Measurements from ENCODE around the gene SCGN.

DNA sequence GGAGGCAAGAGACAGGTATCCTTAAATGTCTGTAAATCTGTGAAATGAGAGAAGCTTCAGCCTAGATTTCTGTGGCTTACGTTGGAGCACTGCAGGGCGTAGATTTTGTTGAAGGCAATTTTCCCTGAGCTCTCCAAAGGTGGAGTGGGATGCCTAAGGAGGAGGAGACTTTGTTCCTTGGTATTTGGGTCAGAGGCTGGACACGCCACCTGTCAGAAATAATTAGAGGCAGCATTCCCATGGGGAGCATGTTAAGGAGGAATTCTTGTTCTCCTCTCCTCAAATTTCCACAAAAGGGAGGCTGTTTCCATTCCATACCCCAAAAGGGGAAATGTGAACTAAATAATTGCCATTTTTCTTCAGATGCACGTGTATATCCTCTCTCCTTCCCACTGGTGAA lies 11.1 kb upstream of the SCGN start:
- TF ChIP-seq, protein P1, sequence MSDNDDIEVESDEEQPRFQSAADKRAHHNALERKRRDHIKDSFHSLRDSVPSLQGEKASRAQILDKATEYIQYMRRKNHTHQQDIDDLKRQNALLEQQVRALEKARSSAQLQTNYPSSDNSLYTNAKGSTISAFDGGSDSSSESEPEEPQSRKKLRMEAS (IDR thresholded peaks at IDR 0.05) = no peak
- TF ChIP-seq TAF1 (IDR thresholded peaks at IDR 0.05; ENCODE audit: low read depth) (no peak), ZBTB7A (IDR thresholded peaks at IDR 0.05; ENCODE audit: low read depth) (no peak), EGR1 (IDR thresholded peaks at IDR 0.05) (no peak), NFIC (IDR thresholded peaks at IDR 0.05) (no peak), EP300 (IDR thresholded peaks at IDR 0.05; ENCODE audit: borderline replicate concordance) (no peak), CEBPB (IDR thresholded peaks at IDR 0.05) (no peak)
- TF ChIP-seq, protein P2, sequence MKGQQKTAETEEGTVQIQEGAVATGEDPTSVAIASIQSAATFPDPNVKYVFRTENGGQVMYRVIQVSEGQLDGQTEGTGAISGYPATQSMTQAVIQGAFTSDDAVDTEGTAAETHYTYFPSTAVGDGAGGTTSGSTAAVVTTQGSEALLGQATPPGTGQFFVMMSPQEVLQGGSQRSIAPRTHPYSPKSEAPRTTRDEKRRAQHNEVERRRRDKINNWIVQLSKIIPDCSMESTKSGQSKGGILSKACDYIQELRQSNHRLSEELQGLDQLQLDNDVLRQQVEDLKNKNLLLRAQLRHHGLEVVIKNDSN (IDR thresholded peaks at IDR 0.05) = no peak
